SK-N-SH (cell line): ENCODE results near the gene SRD5A2.

Source experiments
- CTCF ChIP-seq: fragments of 200-600 bp; sonication (generic); IDR thresholded peaks from 2 replicates; pipeline ENCODE4 v1.6.1; 2017; ENCODE audit warnings: antibody characterized with exemption, mild to moderate bottlenecking, moderate library complexity
- EP300 ChIP-seq, 2 experiments: IDR thresholded peaks; 2 replicates each; pipeline versions ENCODE4 v1.4.0 to v1.6.1; 2012; ENCODE audit warnings: borderline replicate concordance in 1 of 2, low read depth in 1 of 2, low read length in 1 of 2
- FOXJ3 ChIP-seq: sonication (generic); formaldehyde crosslinking; IDR thresholded peaks from 2 replicates; pipeline ENCODE4 v1.5.1; 2020; ENCODE audit warnings: mild to moderate bottlenecking, missing genetic modification reagents
- PBX3 ChIP-seq: IDR thresholded peaks from 2 replicates; pipeline ENCODE4; 2012
- RAD21 ChIP-seq: IDR thresholded peaks from 2 replicates; pipeline ENCODE4 v1.6.1; 2012; ENCODE audit warnings: mild to moderate bottlenecking, low read length
- SMC3 ChIP-seq: IDR thresholded peaks from 2 replicates; pipeline ENCODE4 v1.6.1; 2012; ENCODE audit warnings: low read depth, low read length, improper control_type of control experiment
- TF ChIP-seq, protein P1 (sequence below): IDR thresholded peaks from 2 replicates; pipeline ENCODE4 v1.4.0; 2012; ENCODE audit warnings: low read depth, borderline replicate concordance
- TF ChIP-seq, protein P2 (sequence below): IDR thresholded peaks from 2 replicates; pipeline ENCODE4 v1.4.0; 2012; ENCODE audit warnings: low read depth

DNA sequence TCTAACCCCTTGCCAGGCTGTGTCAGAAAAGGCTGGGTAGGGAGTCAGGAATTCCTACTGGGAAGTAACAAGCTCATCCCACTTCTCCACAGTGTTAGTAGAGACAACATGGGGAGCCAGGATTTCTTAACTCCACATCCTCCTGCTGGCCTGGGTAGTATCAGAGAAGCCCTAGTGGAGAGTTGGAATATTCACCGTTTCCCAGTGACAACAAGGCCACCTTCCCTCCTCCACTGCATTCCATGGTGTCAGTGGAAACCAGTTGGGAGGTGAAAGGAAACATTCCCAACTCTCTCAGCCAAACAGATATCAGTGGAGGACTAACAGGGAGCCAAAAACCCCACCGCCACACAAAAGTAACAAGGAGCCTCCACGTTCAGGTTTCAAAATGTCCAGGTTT is 41.2 kb downstream of the SRD5A2 start:
- TF ChIP-seq CTCF (no peak), RAD21 (no peak), PBX3 (no peak), FOXJ3 (CRISPR knock-in tag) (no peak), EP300 (IDR thresholded peaks at IDR 0.05; ENCODE audit: borderline replicate concordance in 1 of 2, low read depth in 1 of 2, low read length in 1 of 2) (no peak), SMC3 (no peak)
- TF ChIP-seq, protein P1, sequence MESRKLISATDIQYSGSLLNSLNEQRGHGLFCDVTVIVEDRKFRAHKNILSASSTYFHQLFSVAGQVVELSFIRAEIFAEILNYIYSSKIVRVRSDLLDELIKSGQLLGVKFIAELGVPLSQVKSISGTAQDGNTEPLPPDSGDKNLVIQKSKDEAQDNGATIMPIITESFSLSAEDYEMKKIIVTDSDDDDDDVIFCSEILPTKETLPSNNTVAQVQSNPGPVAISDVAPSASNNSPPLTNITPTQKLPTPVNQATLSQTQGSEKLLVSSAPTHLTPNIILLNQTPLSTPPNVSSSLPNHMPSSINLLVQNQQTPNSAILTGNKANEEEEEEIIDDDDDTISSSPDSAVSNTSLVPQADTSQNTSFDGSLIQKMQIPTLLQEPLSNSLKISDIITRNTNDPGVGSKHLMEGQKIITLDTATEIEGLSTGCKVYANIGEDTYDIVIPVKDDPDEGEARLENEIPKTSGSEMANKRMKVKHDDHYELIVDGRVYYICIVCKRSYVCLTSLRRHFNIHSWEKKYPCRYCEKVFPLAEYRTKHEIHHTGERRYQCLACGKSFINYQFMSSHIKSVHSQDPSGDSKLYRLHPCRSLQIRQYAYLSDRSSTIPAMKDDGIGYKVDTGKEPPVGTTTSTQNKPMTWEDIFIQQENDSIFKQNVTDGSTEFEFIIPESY: no peak
- TF ChIP-seq, protein P2, sequence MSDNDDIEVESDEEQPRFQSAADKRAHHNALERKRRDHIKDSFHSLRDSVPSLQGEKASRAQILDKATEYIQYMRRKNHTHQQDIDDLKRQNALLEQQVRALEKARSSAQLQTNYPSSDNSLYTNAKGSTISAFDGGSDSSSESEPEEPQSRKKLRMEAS: no peak
